ENCODE results near the gene FNBP1. TPM values are rescaled to one million over a fixed set of nuclear protein-coding genes. Genes with fewer than 3 reads are reported as not detected.
A peak's percentile ranks its signal among the peaks of the same experiment; 100 is the strongest.

Gene FNBP1
- total and polyA plus RNA-seq, 10 of the 15 experiments (the other 5 are each of a cell fraction or from before 2014, with no cell fraction given) = 64.5 to 353 (median 179) TPM

GRCh38 chr9:130041648-130042405 lies 1.2 kb downstream of the FNBP1 start (continued):
- TF ChIP-seq RELB (IDR thresholded peaks at IDR 0.05; ENCODE audit: low read depth) = 0 out of 2 replicates have a peak, but pooled peaks have one; percentile 26
- TF ChIP-seq LARP7 (IDR thresholded peaks at IDR 0.05) = 0 out of 2 replicates have a peak, but pooled peaks have one; percentile 19
- TF ChIP-seq ATF3 (IDR thresholded peaks at IDR 0.05; ENCODE audit: borderline replicate concordance, extremely low read depth, low read depth, low read length) = no peak
- TF ChIP-seq ZBTB11 (CRISPR knock-in tag; IDR thresholded peaks at IDR 0.05) = no peak
